GM19238 (cell line): Measurements from ENCODE around the gene CEACAM7.
A peak's percentile ranks its signal among the peaks of the same experiment; 100 is the strongest.
"Not testable (repeated sequence)": the region's sequence is repeated elsewhere in the genome, so short reads cannot be mapped to it uniquely, and the experiment has no call there.

Experiments
- DNase-seq: peaks from one replicate; pipeline ENCODE4 v3.0.0; 2011; ENCODE audit warnings: low spot score; ENCODE audit not compliant: insufficient read length

Gene CEACAM7

DNA sequence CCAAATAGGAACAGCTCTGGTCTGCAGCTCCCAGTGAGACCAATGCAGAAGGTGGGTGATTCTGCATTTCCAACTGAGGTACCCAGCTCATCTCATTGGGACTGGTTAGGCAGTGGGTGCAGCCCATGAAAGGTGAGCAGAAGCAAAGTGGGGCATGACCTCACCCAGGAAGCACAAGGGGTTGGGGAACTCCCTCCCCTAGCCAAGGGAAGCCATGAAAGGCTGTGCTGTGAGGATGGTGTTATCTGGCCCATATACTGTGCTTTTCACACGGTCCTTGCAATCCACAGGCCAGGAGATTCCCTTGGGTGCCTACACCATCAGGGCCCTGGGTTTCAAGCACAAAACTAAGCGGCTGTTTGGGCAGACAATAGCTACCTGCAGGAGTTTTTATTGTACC is 31.3 kb downstream of the CEACAM7 start:
- DNase-seq, result not testable (repeated sequence)

DNA sequence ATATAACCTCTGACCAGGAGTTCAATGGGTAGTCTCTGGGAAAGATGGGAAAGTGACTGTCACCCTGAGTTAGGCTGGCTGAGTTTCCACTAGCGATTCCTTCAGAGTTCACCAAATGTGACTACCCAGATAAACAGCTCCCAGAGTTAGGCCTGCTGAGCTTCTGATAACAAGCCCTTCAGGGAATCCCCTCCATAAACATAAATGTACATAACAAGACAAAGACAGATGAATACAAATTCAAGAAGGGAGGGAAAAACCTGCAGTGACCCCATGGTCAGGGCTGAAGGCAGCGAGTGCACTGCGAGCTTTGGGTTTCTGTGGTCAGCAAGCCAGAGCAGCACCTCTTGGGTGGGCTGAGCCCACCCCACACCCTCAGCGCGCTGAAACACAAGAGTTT is 35.8 kb downstream of the CEACAM7 start:
- DNase-seq, result no peak

DNA sequence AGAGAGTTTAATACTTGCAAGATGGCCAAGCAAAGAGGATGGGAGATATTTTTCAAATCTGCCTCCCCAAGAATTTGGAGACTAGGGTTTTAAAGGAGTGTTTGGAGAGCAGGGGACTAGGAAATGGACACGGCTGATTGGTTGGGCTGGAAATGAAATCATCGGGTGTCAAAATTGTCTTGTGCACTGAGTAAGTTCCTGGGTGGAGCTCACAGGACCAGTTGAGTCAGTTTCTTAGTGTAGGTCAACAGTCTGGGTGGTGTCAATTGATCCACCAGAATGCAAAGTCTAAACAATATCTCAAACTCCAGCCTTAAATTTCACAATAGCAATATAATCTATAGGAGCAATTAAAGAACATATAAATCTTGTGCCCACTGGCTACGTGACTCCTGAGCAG is 38.2 kb downstream of the CEACAM7 start:
- DNase-seq, result no peak

DNA sequence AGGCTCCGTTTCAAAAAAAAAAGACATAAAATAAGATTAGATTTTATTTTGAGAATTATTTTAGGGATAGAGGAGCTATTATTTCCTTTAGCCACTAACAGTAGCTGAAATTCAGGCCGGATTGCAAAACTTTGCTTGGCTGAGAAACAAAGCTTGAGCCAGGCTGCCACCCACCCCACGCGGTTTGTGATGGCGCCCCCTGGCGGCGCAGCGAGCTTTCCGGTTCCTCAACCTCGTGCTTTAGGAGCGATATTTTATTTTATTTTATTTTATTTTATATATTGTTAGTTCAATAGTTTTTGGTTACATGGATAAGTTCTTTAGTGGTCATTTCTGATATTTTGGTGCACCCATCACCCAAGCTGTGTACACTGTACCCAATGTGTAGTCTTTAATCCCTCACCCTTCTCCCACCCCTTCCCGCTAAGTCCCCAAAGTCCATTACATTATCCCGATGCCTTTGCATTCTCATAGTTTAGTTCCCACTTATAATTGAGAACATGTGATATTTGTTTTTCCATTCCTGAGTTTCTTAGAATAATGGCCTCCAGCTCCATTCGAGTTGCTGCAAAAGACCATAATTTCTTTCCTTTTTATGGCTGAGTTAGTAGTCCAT is 41.4 kb downstream of the CEACAM7 start:
- no peak for DNase-seq

- peak; percentile 66 for DNase-seq
Measured at GRCh38 chr19:41641879-41642485, 46.1 kb downstream of the CEACAM7 start.

GRCh38 chr19:41638641-41639081 is 49.4 kb downstream of the CEACAM7 start:
- DNase-seq, result no peak

GRCh38 chr19:41637484-41637883 is 50.6 kb downstream of the CEACAM7 start:
- no peak for DNase-seq

DNA sequence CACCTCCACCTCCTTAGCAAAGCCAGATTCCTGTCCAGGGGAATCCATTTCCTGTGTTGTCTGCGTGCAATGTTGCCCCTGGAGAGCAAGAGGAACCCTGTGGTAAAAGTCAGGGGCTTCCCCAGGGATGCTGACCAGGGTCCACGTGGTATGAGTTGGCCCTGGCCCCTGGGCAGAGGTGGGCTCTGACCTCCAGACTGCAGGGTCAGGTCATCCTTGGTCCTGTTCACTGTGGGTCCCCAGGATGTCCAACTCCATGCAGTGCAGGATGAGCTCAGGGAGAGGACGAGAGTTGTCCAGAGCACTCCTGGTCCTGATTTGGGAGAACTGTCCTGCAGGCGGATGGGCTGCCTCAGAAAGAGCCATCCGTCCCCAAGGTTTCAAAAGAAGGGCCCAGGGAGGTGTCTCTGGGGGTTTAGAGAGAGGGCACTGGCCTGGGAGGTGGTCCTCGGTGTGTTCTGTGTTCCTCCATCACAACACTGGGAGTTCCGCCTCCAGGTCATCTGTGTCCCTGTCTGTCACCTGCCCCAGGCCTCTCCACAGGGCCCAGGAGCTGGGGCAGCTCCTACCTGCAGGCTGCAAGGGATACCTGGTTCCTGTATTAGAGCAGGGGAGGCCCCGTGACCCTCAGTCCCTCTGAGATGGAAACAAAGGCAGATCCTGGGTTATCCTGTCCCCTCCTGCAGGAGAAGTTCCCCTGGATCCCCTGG is 59.9 kb downstream of the CEACAM7 start:
- DNase-seq, result no peak

DNA sequence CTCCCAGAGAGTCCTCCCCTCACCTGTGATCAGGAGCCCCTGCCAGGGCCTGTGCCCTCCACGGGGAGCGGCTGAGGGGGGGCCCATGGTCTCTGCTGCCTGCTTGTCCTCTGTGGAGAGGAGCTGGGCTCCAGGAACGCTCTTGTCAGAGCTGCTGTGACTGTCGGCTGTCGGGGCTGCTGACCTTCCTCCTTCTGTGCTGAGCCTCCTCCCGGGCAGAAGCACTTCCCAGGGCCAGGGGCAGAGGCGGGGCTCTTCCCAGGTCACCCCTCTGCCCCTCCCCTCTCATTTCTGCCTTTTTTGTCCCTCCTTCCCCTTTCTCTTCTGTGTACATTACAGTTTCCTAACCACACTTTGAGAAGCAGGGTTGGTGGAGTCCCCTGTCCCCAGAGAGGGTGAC is 61.2 kb downstream of the CEACAM7 start, which contains the start of gene CEACAM4:
TSS of gene CEACAM4 (minus strand) at position 198 of the 400 bp plus-strand sequence. CDS start at position 87, 111 bp downstream.
- DNase-seq, result no peak

DNA sequence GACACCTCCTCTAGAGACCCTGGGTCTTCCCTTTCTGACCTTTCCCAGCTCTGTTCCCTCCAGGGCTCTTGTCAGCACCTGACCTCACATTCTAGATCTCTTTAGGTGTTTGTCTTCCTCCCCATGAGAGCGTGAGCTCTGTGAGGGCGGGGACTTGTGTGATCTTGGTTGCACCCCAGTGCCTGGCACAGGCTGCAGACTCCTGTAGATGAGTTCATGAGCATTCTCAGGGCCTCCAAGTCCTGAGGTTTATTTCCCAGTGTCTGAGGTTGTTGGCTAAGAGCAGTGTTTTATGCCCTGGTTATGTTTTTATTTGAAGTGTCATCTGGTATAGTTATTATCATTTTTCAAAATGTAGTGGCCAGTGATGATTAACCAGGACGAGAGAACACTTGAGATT is 61.8 kb downstream of the CEACAM7 start:
- DNase-seq, result no peak

- DNase-seq, result no peak
Measured at GRCh38 chr19:41624937-41625336, 63.1 kb downstream of the CEACAM7 start.

- DNase-seq, result no peak
Measured at GRCh38 chr19:41624515-41624914, 63.6 kb downstream of the CEACAM7 start.

DNA sequence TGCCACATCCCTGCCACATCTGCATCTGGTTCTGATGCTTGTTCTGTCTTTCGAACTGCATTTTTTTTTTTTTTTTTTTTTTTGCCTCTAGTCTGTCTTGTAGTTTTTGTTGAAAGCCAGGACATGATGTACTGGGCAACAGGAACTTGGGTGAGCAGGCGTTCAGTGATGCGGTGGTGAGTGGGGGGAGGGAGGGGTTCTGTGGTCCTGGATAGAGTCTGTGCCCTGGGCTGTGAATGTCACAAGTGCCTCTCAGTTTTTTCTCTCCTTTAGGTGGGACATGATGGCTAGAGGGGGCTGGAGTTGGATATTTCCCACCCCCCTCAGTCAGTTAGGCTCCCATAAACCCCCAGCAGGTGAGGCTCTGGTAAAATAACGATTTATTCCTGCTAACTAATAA is 64.7 kb downstream of the CEACAM7 start:
- no peak for DNase-seq
